ENCODE data around the gene LIPT2. TPM values are rescaled to one million over a fixed set of nuclear protein-coding genes. Genes with fewer than 3 reads are reported as not detected.

The LIPT2 gene
- total RNA-seq, 1 donor from 2014 or later = 1.4 TPM

DNA sequence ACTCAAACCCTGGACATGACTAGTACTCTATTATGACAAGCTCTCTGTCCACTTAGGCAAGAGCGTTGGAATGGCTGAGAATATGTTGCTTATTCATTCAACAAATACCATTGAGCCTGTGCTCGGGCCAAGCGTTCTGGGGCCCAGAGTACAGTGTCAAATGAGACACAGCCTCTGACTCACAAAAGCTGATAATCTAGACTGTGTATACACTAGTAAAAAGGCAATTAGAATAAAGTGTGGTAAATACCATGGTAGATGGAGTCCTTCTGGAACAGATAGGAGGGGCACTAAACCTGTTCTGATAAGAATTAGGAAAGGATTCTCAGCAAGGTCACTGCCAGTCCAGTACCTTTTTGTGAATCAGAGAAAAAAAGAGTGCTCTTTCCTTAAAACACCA, 50.9 kb downstream of the LIPT2 start:
- no peak for DNase-seq (ENCODE audit: low spot score)
- Mint-ChIP-seq H3K27me3 (ENCODE audit: low read depth) (no peaks in the 10 kb centered on the region), H3K36me3 (ENCODE audit: low read depth) (no peaks in the 10 kb centered on the region), H3K27ac (ENCODE audit: unreplicated experiment) (peak overlapping the region; percentile 51), H3K9me3 (ENCODE audit: low read depth) (no peaks in the 10 kb centered on the region), H3K4me3 (ENCODE audit: unreplicated experiment) (no peak overlapping the region), H3K4me1 (ENCODE audit: low read depth) (peaks cover 28% of the 10 kb centered on the region)
- TF ChIP-seq, protein P1, sequence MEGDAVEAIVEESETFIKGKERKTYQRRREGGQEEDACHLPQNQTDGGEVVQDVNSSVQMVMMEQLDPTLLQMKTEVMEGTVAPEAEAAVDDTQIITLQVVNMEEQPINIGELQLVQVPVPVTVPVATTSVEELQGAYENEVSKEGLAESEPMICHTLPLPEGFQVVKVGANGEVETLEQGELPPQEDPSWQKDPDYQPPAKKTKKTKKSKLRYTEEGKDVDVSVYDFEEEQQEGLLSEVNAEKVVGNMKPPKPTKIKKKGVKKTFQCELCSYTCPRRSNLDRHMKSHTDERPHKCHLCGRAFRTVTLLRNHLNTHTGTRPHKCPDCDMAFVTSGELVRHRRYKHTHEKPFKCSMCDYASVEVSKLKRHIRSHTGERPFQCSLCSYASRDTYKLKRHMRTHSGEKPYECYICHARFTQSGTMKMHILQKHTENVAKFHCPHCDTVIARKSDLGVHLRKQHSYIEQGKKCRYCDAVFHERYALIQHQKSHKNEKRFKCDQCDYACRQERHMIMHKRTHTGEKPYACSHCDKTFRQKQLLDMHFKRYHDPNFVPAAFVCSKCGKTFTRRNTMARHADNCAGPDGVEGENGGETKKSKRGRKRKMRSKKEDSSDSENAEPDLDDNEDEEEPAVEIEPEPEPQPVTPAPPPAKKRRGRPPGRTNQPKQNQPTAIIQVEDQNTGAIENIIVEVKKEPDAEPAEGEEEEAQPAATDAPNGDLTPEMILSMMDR (IDR thresholded peaks at IDR 0.05) = no peak

Other genes with a start within 250 kb of the LIPT2 start
- gene P4HA3, start 182.1 kb downstream of the LIPT2 start, total RNA-seq = 10.9 to 16.6 TPM (median 12.5 TPM) in 3 replicates
- 20.4 to 23.6 TPM (median 22.0 TPM) in 3 replicates for gene PGM2L1, start 95.3 kb downstream of the LIPT2 start, total RNA-seq
- gene KCNE3, start 26.2 kb downstream of the LIPT2 start, total RNA-seq = 0.46 to 0.72 TPM in 2 of 3 replicates, not detected in the other
- gene POLD3, start 98.9 kb upstream of the LIPT2 start, total RNA-seq = 8.2 to 14.9 TPM (median 9.4 TPM) in 3 replicates
- not detected in 3 replicates for gene CHRDL2, start 237.7 kb upstream of the LIPT2 start, total RNA-seq

Measured in chondrocyte (in vitro differentiated cells).